Measurements from ENCODE around the gene MEG3.

Gene MEG3

GRCh38 chr14:100859781-100860180 is 33.9 kb downstream of the MEG3 start:
- no peaks in the 10 kb centered on the region for H3K4me1 ChIP-seq (ENCODE audit: control insufficient read depth, low read length)
- no peaks in the 10 kb centered on the region for H3K36me3 ChIP-seq (ENCODE audit: control insufficient read depth, low read length)
- H4K20me1 ChIP-seq (ENCODE audit: control insufficient read depth, insufficient read depth, low read depth, low read length) = no peaks in the 10 kb centered on the region
- TF ChIP-seq CTCF (IDR thresholded peaks at IDR 0.05; ENCODE audit: low read depth, low read length, poor library complexity, severe bottlenecking) (no peak), EZH2phosphoT487 (IDR thresholded peaks at IDR 0.05; ENCODE audit: borderline replicate concordance, low read length) (no peak)
- H3K9me2 ChIP-seq (replicated peaks; ENCODE audit: control insufficient read depth, low read length) = no peaks in the 10 kb centered on the region
- no peak overlapping the region for H3K27ac ChIP-seq (ENCODE audit: low read depth, low read length)
- no peak overlapping the region for H3K4me3 ChIP-seq (ENCODE audit: low read length)
- H3F3A ChIP-seq (ENCODE audit: control insufficient read depth, insufficient read depth) = no peaks in the 10 kb centered on the region
- H3K4me2 ChIP-seq (ENCODE audit: low read length) = no peak overlapping the region
- no peaks in the 10 kb centered on the region for H3K79me2 ChIP-seq (ENCODE audit: control insufficient read depth, low read length)
- no peaks in the 10 kb centered on the region for H3K9me3 ChIP-seq (ENCODE audit: control insufficient read depth, insufficient read depth, low read length)
- H3K27me3 ChIP-seq (ENCODE audit: control insufficient read depth, low read length) = no peaks in the 10 kb centered on the region

- Histone ChIP-seq H3K9me2 (replicated peaks; ENCODE audit: control insufficient read depth, low read length) (no peaks in the 10 kb centered on the region), H3K27ac (ENCODE audit: low read depth, low read length) (no peak overlapping the region), H3F3A (ENCODE audit: control insufficient read depth, insufficient read depth) (no peaks in the 10 kb centered on the region), H3K4me3 (ENCODE audit: low read length) (no peak overlapping the region), H3K27me3 (ENCODE audit: control insufficient read depth, low read length) (no peaks in the 10 kb centered on the region), H4K20me1 (ENCODE audit: control insufficient read depth, insufficient read depth, low read depth, low read length) (no peaks in the 10 kb centered on the region), H3K4me2 (ENCODE audit: low read length) (no peak overlapping the region), H3K4me1 (ENCODE audit: control insufficient read depth, low read length) (no peaks in the 10 kb centered on the region), H3K79me2 (ENCODE audit: control insufficient read depth, low read length) (no peaks in the 10 kb centered on the region), H3K36me3 (ENCODE audit: control insufficient read depth, low read length) (no peaks in the 10 kb centered on the region), H3K9me3 (ENCODE audit: control insufficient read depth, insufficient read depth, low read length) (no peaks in the 10 kb centered on the region)
- TF ChIP-seq EZH2phosphoT487 (IDR thresholded peaks at IDR 0.05; ENCODE audit: borderline replicate concordance, low read length) = no peak
- TF ChIP-seq CTCF (IDR thresholded peaks at IDR 0.05; ENCODE audit: low read depth, low read length, poor library complexity, severe bottlenecking) = no peak
These were observed 34.8 kb downstream of the MEG3 start for GRCh38 chr14:100860556-100861187.

- no peaks in the 10 kb centered on the region for H3F3A ChIP-seq (ENCODE audit: control insufficient read depth, insufficient read depth)
- no peaks in the 10 kb centered on the region for H4K20me1 ChIP-seq (ENCODE audit: control insufficient read depth, insufficient read depth, low read depth, low read length)
- no peak overlapping the region for H3K4me2 ChIP-seq (ENCODE audit: low read length)
- no peaks in the 10 kb centered on the region for H3K9me3 ChIP-seq (ENCODE audit: control insufficient read depth, insufficient read depth, low read length)
- no peaks in the 10 kb centered on the region for H3K79me2 ChIP-seq (ENCODE audit: control insufficient read depth, low read length)
- H3K4me1 ChIP-seq (ENCODE audit: control insufficient read depth, low read length) = no peaks in the 10 kb centered on the region
- no peak overlapping the region for H3K4me3 ChIP-seq (ENCODE audit: low read length)
- no peak overlapping the region for H3K27ac ChIP-seq (ENCODE audit: low read depth, low read length)
- H3K36me3 ChIP-seq (ENCODE audit: control insufficient read depth, low read length) = no peaks in the 10 kb centered on the region
- no peaks in the 10 kb centered on the region for H3K27me3 ChIP-seq (ENCODE audit: control insufficient read depth, low read length)
- no peaks in the 10 kb centered on the region for H3K9me2 ChIP-seq (replicated peaks; ENCODE audit: control insufficient read depth, low read length)
- TF ChIP-seq CTCF (IDR thresholded peaks at IDR 0.05; ENCODE audit: low read depth, low read length, poor library complexity, severe bottlenecking) (no peak), EZH2phosphoT487 (IDR thresholded peaks at IDR 0.05; ENCODE audit: borderline replicate concordance, low read length) (no peak)
These were observed 35.4 kb downstream of the MEG3 start for GRCh38 chr14:100861188-100861936.

Measured in DOHH2 (cell line).